ENCODE measurements around the gene CRACR2B. TPM values are rescaled to one million over a fixed set of nuclear protein-coding genes. Genes with fewer than 3 reads are reported as not detected.
A peak's percentile ranks its signal among the peaks of the same experiment; 100 is the strongest.

Gene CRACR2B
- total and polyA plus RNA-seq, 2 of the 13 experiments (the other 11 are each of a cell fraction or from before 2014, with no cell fraction given), result 14.9 to 21.0 TPM

DNA sequence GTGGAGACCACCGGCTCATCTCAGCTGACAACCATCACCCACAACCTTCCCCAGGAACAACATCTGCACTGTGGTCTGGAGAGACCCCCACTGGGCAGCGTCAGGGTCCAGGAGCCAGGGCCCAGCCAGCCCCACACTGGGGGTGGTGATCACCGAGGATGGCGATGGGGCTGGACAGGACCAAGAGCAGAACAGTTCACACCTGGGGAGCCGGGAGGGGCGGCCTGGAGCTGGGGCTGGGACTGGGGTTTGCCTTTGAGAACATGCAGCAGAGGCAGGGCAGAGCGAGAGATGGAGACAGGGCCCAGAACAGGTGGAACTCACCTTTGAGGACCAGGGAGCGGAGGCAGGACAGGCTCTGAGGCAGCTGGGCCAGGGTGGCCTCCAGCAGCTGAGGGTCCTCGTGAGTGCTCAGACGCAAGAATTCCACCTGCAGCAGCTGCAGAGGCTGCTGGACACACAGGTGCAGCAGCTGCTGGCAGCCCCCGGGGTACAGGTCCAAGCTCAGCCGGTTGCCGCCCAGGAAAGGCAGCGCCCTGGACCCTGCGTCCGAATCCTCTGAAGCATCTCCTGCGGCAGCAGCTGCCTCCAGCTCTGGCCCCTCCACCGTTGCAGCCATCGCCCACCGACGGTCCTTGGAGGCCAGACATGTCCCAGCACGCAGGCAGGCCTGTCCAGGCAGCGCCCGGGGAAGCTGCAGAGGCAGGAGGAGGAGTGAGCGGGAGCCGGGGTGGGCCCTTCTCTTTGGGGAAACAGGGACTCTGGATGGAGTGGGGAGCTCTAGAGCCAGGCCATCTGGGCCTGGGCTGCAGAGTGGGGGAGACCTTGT lies 23.7 kb upstream of the CRACR2B start (continued):
- TF ChIP-seq AGO2 (optimal IDR thresholded peaks at IDR 0.05; ENCODE audit: low read depth, low read length) (peak; percentile 68), ZFX (CRISPR knock-in tag; IDR thresholded peaks at IDR 0.05; ENCODE audit: low read depth) (peak; percentile 48; the same call in 1 of the 2 replicates), CREB1 (IDR thresholded peaks at IDR 0.05) (no peak), CREB1 (CRISPR knock-in tag; IDR thresholded peaks at IDR 0.05) (no peak), ZFY (CRISPR knock-in tag; IDR thresholded peaks at IDR 0.05) (0 out of 2 replicates have a peak, but pooled peaks have one; percentile 15), KDM3A (CRISPR knock-in tag; IDR thresholded peaks at IDR 0.05; ENCODE audit: low read depth) (0 out of 2 replicates have a peak, but pooled peaks have one; percentile 11), CBFB (CRISPR knock-in tag; IDR thresholded peaks at IDR 0.05) (0 out of 2 replicates have a peak, but pooled peaks have one; percentile 26), MXI1 (IDR thresholded peaks at IDR 0.05; ENCODE audit: borderline replicate concordance, low read depth, low read length) (no peak), KLF13 (CRISPR knock-in tag; IDR thresholded peaks at IDR 0.05) (no peak), ZNF501 (CRISPR knock-in tag; IDR thresholded peaks at IDR 0.05) (0 out of 2 replicates have a peak, but pooled peaks have one; percentile 30), ZNF510 (CRISPR knock-in tag; IDR thresholded peaks at IDR 0.05; ENCODE audit: low read depth) (0 out of 2 replicates have a peak, but pooled peaks have one; percentile 30), ZNF891 (CRISPR knock-in tag; IDR thresholded peaks at IDR 0.05) (peak; percentile 21; the same call in 1 of the 2 replicates), IKZF4 (CRISPR knock-in tag; IDR thresholded peaks at IDR 0.05; ENCODE audit: borderline replicate concordance, low read depth, not compliant biosample characterization) (peak; percentile 22), ZNF746 (CRISPR knock-in tag; IDR thresholded peaks at IDR 0.05) (0 out of 2 replicates have a peak, but pooled peaks have one; percentile 35), AGO1 (IDR thresholded peaks at IDR 0.05; ENCODE audit: low read depth, low read length, poor library complexity, severe bottlenecking) (peak; percentile 74), KDM2A (CRISPR knock-in tag; IDR thresholded peaks at IDR 0.05; ENCODE audit: borderline replicate concordance, low read depth) (peak; percentile 22; the same call in 1 of the 2 replicates)
- TF ChIP-seq, protein P1, sequence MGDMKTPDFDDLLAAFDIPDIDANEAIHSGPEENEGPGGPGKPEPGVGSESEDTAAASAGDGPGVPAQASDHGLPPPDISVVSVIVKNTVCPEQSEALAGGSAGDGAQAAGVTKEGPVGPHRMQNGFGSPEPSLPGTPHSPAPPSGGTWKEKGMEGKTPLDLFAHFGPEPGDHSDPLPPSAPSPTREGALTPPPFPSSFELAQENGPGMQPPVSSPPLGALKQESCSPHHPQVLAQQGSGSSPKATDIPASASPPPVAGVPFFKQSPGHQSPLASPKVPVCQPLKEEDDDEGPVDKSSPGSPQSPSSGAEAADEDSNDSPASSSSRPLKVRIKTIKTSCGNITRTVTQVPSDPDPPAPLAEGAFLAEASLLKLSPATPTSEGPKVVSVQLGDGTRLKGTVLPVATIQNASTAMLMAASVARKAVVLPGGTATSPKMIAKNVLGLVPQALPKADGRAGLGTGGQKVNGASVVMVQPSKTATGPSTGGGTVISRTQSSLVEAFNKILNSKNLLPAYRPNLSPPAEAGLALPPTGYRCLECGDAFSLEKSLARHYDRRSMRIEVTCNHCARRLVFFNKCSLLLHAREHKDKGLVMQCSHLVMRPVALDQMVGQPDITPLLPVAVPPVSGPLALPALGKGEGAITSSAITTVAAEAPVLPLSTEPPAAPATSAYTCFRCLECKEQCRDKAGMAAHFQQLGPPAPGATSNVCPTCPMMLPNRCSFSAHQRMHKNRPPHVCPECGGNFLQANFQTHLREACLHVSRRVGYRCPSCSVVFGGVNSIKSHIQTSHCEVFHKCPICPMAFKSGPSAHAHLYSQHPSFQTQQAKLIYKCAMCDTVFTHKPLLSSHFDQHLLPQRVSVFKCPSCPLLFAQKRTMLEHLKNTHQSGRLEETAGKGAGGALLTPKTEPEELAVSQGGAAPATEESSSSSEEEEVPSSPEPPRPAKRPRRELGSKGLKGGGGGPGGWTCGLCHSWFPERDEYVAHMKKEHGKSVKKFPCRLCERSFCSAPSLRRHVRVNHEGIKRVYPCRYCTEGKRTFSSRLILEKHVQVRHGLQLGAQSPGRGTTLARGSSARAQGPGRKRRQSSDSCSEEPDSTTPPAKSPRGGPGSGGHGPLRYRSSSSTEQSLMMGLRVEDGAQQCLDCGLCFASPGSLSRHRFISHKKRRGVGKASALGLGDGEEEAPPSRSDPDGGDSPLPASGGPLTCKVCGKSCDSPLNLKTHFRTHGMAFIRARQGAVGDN (CRISPR knock-in tag; IDR thresholded peaks at IDR 0.05), result peak; percentile 55
- TF ChIP-seq, protein P2, sequence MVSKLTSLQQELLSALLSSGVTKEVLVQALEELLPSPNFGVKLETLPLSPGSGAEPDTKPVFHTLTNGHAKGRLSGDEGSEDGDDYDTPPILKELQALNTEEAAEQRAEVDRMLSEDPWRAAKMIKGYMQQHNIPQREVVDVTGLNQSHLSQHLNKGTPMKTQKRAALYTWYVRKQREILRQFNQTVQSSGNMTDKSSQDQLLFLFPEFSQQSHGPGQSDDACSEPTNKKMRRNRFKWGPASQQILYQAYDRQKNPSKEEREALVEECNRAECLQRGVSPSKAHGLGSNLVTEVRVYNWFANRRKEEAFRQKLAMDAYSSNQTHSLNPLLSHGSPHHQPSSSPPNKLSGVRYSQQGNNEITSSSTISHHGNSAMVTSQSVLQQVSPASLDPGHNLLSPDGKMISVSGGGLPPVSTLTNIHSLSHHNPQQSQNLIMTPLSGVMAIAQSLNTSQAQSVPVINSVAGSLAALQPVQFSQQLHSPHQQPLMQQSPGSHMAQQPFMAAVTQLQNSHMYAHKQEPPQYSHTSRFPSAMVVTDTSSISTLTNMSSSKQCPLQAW (CRISPR knock-in tag; IDR thresholded peaks at IDR 0.05), result peak; percentile 62; the same call in 1 of the 2 replicates
- TF ChIP-seq, protein P3, sequence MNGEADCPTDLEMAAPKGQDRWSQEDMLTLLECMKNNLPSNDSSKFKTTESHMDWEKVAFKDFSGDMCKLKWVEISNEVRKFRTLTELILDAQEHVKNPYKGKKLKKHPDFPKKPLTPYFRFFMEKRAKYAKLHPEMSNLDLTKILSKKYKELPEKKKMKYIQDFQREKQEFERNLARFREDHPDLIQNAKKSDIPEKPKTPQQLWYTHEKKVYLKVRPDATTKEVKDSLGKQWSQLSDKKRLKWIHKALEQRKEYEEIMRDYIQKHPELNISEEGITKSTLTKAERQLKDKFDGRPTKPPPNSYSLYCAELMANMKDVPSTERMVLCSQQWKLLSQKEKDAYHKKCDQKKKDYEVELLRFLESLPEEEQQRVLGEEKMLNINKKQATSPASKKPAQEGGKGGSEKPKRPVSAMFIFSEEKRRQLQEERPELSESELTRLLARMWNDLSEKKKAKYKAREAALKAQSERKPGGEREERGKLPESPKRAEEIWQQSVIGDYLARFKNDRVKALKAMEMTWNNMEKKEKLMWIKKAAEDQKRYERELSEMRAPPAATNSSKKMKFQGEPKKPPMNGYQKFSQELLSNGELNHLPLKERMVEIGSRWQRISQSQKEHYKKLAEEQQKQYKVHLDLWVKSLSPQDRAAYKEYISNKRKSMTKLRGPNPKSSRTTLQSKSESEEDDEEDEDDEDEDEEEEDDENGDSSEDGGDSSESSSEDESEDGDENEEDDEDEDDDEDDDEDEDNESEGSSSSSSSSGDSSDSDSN (CRISPR knock-in tag; IDR thresholded peaks at IDR 0.05), result peak; percentile 44; the same call in 1 of the 2 replicates
- TF ChIP-seq, protein P4, sequence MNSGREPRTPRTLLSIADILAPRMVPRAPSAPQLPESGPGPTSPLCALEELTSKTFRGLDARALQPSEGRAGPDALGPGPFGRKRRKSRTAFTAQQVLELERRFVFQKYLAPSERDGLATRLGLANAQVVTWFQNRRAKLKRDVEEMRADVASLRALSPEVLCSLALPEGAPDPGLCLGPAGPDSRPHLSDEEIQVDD (CRISPR knock-in tag; IDR thresholded peaks at IDR 0.05; ENCODE audit: borderline replicate concordance), result 0 out of 2 replicates have a peak, but pooled peaks have one; percentile 16

Measured in HepG2 (cell line).